Measurements from ENCODE around the gene C4A. TPM values are rescaled to one million over a fixed set of nuclear protein-coding genes. Genes with fewer than 3 reads are reported as not detected.

C4A gene
- total RNA-seq, 4 donors from 2014 or later: 5.6 to 10.4 (median 7.4) TPM

DNA sequence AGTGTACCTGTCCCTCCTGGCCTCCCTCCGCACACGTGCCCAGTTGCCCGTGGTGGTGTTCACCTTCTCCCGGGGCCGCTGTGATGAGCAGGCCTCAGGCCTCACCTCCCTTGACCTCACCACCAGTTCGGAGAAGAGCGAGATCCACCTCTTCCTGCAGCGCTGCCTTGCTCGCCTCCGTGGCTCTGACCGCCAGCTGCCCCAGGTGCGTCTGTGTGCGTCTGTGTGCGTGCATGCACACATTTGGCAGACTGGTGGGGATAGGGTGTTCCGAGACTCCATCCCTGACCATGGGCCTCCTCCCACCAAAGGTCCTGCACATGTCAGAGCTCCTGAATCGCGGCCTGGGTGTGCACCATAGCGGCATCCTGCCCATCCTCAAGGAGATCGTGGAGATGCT lies 17.9 kb upstream of the C4A start:
- intact Hi-C loops (cut with DNase I; ENCODE audit: low total_unique reads): no loop called here
- WGBS, 2 donors: 91 to 96% methylated on average over 19 of the region's 19 CpGs
- no peak for DNase-seq (ENCODE audit: low spot score in 2 of 2)
- H3K4me3 ChIP-seq (ENCODE audit: low read depth, poor library complexity, severe bottlenecking): no peak overlapping the region
- TF ChIP-seq, protein P1, sequence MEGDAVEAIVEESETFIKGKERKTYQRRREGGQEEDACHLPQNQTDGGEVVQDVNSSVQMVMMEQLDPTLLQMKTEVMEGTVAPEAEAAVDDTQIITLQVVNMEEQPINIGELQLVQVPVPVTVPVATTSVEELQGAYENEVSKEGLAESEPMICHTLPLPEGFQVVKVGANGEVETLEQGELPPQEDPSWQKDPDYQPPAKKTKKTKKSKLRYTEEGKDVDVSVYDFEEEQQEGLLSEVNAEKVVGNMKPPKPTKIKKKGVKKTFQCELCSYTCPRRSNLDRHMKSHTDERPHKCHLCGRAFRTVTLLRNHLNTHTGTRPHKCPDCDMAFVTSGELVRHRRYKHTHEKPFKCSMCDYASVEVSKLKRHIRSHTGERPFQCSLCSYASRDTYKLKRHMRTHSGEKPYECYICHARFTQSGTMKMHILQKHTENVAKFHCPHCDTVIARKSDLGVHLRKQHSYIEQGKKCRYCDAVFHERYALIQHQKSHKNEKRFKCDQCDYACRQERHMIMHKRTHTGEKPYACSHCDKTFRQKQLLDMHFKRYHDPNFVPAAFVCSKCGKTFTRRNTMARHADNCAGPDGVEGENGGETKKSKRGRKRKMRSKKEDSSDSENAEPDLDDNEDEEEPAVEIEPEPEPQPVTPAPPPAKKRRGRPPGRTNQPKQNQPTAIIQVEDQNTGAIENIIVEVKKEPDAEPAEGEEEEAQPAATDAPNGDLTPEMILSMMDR (IDR thresholded peaks at IDR 0.05): no peak
- TF ChIP-seq POLR2A (IDR thresholded peaks at IDR 0.05): no peak

DNA sequence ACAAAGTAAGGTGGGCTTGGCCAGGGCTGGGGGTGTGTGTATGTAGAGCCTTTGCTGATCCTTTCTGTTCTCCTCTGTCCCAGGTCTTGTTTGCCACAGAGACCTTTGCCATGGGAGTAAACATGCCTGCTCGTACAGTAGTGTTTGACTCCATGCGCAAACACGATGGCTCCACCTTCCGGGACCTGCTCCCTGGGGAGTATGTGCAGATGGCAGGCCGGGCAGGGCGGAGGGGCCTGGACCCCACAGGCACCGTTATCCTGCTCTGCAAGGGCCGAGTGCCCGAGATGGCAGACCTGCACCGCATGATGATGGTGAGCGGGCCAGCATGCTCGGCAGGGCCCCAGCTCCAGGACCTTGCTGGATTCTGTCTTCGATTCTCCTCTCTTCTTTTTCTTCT lies 16.2 kb upstream of the C4A start:
- intact Hi-C loops (cut with DNase I; ENCODE audit: low total_unique reads): no loop called here
- DNase-seq (ENCODE audit: low spot score in 2 of 2): no peak
- no peak overlapping the region for H3K4me3 ChIP-seq (ENCODE audit: low read depth, poor library complexity, severe bottlenecking)
- WGBS, 2 donors: 87 to 92% methylated on average over 13 of the region's 13 CpGs
- TF ChIP-seq, protein P1 (IDR thresholded peaks at IDR 0.05): no peak
- no peak for TF ChIP-seq POLR2A (IDR thresholded peaks at IDR 0.05)

DNA sequence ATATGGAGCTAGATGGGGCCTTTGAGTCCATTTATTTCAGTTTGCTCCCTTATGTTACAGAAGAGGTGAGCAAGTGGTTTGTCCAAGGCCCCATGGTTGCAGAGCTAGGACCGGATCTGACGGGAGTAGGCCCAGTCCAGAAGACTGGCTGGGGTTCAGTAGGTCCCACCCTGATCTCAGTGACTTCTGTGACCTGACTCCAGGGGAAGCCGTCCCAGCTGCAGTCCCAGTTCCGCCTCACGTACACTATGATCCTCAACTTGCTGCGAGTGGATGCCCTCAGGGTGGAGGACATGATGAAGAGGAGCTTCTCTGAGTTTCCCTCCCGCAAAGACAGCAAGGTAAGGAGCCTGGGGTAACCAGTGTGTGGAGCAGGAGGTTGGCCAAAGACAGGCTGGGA lies 15.4 kb upstream of the C4A start:
- 83 to 92% methylated on average over 7 of the region's 7 CpGs for WGBS, 2 donors
- no peak for TF ChIP-seq POLR2A (IDR thresholded peaks at IDR 0.05)
- TF ChIP-seq, protein P1 (IDR thresholded peaks at IDR 0.05): no peak
- no peak for DNase-seq (ENCODE audit: low spot score in 2 of 2)
- intact Hi-C loops (cut with DNase I; ENCODE audit: low total_unique reads): no loop called here
- no peak overlapping the region for H3K4me3 ChIP-seq (ENCODE audit: low read depth, poor library complexity, severe bottlenecking)

DNA sequence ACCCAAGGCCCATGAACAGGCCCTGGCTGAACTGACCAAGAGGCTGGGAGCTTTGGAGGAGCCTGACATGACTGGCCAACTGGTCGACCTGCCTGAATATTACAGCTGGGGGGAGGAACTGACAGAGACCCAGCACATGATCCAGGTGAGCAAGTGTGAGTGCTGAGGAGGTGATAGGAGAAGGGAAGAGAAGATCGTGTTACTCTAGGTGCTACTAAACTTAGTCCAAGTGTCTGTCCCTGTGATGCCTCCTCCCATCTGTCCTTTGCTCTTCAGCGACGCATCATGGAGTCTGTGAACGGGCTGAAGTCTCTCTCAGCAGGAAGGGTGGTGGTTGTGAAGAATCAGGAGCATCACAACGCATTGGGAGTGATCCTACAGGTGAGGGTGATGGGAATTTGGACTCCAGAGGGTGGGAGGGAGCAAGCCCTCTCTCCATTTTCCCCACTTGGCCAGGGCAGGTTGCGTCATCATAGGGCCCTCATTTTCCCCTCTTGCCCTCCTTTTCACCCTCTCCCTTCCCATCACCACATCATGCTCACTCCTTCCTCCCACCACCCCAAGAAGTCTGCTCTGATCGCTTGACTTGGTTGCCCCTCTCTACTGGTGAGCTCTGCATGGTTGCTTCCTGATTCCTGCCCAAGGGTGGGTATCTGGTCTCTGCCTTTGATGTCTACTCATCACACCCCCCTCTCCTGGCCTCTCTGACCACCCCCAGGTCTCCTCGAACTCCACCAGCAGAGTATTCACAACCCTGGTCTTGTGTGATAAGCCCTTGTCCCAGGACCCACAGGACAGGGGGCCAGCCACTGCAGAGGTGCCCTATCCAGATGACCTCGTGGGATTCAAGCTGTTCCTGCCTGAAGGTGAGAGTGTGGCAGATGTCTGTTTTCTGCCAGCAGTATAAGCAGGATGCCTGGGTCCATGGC lies 14.6 kb upstream of the C4A start:
- WGBS, 2 donors: 80 to 89% methylated on average over 10 of the region's 10 CpGs

DNA sequence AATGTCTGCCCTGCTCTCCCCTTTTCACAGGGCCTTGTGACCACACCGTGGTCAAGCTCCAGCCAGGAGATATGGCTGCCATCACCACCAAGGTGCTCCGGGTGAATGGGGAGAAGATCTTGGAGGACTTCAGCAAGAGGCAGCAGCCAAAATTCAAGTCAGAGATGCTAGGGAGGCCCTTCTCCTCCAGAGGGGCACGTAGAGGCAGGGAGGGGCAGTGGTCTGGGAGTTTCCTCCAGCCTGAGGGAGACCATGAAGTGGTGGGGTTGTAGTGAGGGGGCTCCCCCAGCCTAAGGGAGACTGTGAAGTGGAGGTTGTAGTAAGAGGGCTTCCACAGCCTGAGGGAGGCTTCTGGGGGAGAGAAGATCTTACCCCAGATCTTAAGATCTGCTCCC lies 13.9 kb upstream of the C4A start:
- 81 to 86% methylated on average over 3 of the region's 3 CpGs for WGBS, 2 donors
- no peak for TF ChIP-seq POLR2A (IDR thresholded peaks at IDR 0.05)
- TF ChIP-seq, protein P1 (IDR thresholded peaks at IDR 0.05): no peak
- intact Hi-C loops (cut with DNase I; ENCODE audit: low total_unique reads): no loop called here
- no peak for DNase-seq (ENCODE audit: low spot score in 2 of 2)
- H3K4me3 ChIP-seq (ENCODE audit: low read depth, poor library complexity, severe bottlenecking): no peak overlapping the region

More for the DNA sequence above, 14.6 kb upstream of the C4A start:
- no peak for DNase-seq (ENCODE audit: low spot score in 2 of 2)
- intact Hi-C loops (cut with DNase I; ENCODE audit: low total_unique reads): no loop called here
- no peak for TF ChIP-seq POLR2A (IDR thresholded peaks at IDR 0.05)
- TF ChIP-seq, protein P1 (IDR thresholded peaks at IDR 0.05): no peak
- H3K4me3 ChIP-seq (ENCODE audit: low read depth, poor library complexity, severe bottlenecking): no peak overlapping the region

All from lower leg skin (tissue), 4 donors.